DLD1 (cell line): ENCODE measurements around the gene TTC23.

ENCODE experiments used
- in situ Hi-C: cut with HindIII; loops from 2 replicates; pipeline ENCODE4 v1.10.0; 2017; ENCODE audit warnings: low sequenced_read_pairs

Gene TTC23

DNA sequence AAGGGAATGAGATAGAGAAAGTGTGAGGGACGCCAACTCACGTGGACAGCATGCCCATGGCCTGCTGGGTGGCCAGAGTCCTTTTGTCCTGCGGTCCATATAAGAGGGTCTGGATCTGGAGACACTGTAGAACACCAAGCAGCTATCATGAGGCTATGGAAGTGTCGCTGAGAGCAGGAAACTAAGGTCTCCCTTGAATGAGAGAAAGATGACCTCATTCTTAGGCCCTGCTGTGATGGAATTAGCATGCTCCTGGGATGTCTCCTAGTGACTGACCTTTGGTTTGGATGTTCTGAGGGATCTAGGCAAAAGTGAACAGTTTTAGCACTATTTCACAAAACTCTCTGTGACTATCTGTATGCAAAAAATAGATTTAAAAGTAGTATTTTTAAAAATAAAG, 110.1 kb downstream of the TTC23 start:
- in situ Hi-C loops: no loop called here

DNA sequence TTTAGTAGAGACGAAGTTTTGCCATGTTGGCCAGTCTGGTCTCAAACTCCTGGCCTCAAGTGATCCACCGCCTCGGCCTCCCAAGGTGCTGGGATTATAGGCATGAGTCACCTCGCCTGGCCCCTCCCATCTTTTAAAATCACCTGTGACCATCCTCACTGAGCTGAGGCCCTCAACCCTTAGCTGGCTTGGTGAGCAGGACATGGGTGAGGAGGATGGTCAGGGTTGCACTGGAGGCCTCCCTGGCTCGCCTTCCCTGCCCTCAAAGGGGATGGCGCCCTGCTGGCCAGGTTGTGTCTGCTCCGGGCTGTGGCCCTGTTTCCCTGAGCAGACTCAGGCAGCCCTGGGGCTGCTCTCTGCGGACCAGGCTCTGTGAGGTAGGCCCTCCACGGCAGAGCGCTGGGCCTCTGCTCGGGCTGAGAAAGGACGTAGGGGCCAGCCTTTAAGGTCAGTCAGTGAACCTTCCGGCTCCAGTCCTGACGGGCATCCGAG, 110.8 kb downstream of the TTC23 start:
- in situ Hi-C loops: no loop called here

DNA sequence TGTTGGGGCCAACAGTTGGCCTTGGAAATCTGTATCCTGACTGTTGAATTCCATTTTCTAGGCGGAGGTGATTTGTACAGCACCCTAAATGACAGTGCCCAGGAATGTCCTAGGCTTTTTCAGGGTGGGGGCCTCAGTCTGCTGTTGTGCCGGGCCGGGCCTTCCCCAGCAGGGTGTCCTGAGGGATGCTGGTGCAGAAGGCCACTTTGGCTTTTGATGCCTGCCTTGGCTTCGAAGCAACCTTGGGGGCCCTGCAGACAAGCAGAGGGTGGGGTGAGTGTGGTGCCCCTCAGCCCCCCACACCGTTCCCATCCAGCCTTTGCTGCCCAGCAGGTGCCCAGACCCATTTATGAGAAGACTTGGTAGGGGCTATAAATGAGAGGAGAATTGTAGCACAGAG, 111.5 kb downstream of the TTC23 start:
- in situ Hi-C loops: no loop called here

DNA sequence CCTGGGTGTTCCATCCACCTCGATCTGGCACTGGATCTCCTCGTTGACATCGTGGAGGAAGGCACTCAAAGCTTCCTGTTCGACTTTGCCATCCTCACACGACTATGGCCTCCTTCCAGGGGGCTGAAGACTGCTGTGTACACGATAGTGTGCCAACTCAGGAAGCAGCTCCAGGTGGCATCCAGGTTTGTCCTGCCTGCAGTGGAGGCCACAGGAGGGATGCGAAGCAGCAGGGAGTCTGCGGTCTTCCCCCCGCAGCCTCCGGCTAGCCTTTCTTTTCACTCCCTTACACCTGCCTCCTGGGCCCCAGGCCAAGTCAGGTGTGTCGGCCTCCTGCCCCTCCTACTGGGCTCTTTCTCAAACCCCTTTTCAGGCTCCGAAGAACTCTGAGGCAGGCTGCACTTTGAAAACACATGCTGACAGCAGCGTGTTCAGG, 112.3 kb downstream of the TTC23 start:
- in situ Hi-C loops: no loop called here

DNA sequence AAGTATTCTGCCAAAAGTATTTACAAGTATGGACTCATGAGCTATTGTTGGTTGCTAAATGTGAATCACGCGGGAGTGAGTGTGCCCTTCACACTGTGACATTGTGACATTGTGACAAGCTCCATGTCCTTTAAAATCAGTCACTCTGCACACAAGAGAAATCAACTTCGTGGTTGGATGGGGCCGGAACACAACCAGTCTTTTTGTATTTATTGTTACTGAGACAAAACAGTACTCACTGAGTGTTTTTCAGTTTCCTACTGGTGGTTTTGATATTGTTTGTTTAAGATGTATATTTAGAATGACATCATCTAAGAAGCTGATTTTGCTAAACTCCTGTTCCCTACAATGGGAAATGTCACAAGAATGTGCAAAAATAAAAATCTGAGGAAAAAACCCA, 114.2 kb downstream of the TTC23 start:
- in situ Hi-C loops: no loop called here

DNA sequence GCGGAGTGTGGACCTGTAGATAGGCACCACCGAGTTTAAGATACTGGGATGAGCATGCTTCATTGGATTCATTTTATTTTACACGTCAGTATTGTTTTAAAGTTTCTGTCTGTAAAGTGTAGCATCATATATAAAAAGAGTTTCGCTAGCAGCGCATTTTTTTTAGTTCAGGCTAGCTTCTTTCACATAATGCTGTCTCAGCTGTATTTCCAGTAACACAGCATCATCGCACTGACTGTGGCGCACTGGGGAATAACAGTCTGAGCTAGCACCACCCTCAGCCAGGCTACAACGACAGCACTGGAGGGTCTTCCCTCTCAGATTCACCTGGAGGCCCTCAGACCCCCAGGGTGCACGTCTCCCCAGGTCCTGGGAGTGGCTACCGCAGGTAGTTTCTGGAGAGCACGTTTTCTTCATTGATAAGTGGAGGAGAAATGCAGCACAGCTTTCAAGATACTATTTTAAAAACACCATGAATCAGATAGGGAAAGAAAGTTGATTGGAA, 115.0 kb downstream of the TTC23 start:
- in situ Hi-C loops: no loop called here

DNA sequence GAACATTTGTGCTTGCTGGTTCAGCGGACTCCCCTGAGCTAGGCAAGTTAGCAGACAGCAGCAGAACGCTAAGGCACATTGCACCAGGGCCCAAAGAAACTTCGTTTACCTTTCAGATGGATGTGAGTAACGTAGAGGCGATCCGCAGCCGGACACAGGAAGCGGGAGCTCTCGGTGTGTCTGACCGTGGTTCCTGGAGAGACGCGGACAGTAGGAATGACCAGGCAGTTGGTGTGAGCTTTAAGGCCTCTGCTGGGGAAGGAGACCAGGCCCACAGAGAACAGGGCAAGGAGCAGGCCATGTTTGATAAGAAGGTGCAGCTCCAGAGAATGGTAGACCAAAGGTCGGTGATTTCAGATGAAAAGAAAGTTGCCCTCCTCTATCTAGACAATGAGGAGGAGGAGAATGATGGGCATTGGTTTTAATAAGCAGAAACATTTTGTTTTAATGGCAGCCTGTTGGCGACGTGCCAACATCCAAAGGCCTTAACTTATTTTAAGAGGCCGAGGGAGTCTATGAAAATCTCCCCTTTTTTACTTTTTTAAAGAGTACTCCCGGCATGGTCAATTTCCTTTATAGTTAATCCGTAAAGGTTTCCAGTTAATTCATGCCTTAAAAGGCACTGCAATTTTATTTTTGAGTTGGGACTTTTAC, 116.6 kb downstream of the TTC23 start:
- in situ Hi-C loops: no loop called here

DNA sequence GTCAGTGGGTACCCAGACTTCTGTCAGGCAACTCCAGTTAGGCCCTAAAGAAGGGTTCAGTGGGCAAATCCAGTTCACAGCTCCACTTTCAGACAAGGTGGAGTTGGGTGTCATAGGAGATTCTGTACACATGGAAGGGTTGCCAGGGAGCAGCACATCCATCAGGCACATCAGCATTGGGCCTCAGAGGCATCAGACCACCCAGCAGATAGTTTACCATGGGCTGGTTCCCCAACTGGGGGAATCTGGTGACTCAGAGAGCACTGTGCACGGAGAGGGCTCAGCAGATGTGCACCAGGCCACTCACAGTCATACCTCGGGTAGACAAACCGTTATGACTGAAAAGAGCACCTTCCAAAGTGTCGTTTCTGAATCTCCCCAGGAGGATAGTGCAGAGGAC, 117.3 kb downstream of the TTC23 start:
- in situ Hi-C loops: no loop called here

DNA sequence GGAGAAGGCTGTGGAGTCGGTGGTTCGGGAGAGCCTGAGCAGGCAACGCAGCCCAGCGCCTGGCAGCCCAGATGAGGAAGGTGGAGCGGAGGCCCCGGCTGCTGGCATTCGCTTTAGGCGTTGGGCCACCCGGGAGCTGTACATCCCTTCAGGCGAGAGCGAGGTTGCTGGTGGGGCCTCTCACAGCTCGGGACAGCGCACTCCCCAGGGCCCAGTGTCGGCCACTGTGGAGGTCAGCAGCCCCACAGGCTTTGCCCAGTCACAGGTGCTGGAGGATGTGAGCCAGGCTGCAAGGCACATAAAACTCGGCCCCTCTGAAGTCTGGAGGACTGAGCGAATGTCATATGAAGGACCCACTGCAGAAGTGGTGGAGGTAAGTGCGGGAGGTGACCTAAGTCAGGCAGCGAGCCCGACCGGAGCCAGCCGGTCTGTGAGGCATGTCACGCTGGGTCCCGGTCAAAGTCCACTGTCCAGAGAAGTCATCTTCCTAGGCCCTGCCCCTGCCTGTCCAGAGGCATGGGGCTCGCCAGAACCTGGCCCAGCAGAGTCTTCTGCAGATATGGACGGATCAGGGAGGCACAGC, 117.8 kb downstream of the TTC23 start:
- in situ Hi-C loops: no loop called here

DNA sequence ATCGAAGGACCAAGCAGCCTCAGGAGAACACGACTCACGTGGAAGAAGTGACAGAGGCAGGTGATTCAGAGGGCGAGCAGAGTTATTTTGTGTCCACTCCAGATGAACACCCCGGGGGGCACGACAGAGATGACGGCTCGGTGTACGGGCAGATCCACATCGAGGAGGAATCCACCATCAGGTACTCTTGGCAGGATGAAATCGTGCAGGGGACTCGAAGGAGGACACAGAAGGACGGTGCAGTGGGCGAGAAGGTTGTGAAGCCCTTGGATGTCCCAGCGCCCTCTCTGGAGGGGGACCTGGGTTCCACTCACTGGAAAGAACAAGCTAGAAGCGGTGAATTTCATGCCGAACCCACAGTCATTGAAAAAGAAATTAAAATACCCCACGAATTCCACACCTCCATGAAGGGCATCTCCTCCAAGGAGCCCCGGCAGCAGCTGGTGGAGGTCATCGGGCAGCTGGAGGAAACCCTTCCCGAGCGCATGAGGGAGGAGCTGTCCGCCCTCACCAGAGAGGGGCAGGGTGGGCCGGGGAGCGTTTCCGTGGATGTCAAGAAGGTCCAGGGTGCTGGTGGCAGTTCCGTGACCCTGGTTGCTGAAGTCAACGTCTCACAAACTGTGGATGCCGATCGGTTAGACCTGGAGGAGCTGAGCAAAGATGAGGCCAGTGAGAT, 118.5 kb downstream of the TTC23 start:
- in situ Hi-C loops: no loop called here

DNA sequence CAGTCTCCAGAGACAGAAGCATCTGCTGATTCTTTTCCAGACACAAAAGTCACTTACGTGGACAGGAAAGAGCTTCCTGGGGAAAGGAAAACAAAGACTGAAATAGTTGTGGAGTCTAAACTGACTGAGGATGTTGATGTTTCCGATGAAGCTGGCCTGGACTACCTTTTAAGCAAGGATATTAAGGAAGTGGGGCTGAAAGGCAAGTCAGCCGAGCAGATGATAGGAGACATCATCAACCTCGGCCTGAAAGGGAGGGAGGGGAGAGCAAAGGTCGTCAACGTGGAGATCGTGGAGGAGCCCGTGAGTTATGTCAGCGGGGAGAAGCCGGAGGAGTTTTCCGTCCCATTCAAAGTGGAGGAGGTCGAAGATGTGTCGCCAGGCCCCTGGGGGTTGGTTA, 119.1 kb downstream of the TTC23 start:
- in situ Hi-C loops: no loop called here

DNA sequence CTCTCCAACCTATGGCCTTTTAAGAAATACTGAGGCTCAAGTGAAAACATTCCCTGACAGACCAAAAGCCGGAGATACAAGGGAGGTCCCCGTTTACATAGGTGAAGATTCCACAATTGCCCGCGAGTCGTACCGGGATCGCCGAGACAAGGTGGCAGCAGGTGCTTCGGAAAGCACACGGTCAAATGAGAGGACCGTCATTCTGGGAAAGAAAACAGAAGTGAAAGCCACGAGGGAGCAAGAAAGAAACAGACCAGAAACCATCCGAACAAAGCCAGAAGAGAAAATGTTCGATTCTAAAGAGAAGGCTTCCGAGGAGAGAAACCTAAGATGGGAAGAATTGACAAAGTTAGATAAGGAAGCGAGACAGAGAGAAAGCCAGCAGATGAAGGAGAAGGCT, 119.7 kb downstream of the TTC23 start:
- in situ Hi-C loops: no loop called here

DNA sequence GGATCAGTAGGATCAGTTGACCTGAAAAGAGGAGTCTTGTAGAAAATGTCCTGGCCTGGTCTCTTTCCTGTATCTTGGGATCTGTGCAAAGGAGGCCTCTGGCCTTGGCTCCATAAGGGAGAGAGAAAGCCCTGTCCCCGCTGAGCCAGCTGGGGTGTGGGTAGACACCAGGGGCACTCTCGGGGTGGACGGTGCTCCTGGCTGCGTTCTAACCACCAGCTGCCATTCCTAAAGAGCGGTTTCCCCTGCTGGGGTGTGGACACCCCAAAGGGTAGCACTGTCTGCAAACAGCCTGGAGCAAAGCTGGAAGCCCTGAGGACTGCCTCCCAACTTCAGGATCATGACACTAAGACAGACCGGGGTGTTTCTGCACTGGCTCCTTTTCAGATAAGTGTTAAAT, 121.0 kb downstream of the TTC23 start:
- in situ Hi-C loops: no loop called here

DNA sequence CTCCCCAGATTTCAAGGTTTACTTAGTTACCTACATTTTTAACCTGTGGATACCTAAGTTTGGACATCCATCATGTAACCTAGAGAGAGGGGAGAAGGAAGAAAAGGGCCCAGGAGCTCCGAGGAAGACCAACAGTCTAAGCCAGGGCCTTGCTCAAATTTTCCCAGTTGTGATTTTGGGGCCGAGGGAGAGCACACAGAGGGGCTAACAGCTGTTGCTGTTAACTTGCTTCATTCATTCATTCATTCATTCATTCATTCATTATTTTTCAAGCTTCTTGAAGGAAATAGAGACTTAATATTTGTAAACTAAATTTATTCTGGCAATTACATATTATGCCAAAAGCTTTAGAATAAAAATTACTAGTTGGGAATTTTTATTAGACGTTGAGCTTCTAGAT, 121.6 kb downstream of the TTC23 start:
- in situ Hi-C loops: no loop called here

DNA sequence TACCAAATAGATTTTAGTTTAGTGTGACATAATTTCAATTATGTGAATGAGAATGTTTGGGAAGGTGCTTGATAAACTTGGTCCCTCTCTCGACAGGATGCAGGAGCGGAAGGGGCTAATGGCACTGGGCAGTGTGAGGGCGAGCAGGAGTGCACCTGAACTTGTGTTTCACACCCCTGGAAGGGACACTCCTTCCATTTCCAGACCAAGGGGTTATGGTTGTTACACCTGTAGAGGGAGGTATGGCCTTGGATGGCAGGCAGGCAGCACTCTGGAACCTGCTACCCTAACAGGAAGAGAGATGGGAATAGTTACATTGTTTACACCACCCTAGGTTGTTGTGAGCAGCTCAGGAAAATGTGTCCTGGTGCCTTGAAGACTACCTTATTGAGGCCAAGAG, 122.5 kb downstream of the TTC23 start:
- in situ Hi-C loops: no loop called here

DNA sequence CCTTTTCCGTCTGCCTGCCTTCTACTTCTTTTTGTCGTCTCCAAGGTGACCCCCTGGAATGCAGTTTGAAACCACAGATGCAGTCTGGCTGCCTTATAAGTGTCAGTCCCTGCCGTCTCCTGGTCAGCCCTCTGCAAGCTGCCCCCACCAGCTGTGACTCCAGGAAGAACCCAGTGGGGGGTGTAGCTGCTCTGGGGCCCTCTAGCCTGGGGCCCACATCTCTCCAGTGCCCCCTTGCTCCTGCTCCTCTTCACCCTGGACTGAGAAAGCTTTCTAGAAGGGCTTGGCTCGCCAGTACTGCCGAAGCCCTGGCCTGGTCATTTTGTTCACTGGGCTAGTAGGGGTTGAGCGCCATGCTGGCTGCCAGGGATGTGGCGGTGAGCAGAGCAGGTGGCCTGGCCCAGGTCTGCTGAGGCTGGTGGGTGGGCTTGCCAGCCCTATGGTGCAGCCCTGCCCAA, 123.2 kb downstream of the TTC23 start:
- in situ Hi-C loops: no loop called here

DNA sequence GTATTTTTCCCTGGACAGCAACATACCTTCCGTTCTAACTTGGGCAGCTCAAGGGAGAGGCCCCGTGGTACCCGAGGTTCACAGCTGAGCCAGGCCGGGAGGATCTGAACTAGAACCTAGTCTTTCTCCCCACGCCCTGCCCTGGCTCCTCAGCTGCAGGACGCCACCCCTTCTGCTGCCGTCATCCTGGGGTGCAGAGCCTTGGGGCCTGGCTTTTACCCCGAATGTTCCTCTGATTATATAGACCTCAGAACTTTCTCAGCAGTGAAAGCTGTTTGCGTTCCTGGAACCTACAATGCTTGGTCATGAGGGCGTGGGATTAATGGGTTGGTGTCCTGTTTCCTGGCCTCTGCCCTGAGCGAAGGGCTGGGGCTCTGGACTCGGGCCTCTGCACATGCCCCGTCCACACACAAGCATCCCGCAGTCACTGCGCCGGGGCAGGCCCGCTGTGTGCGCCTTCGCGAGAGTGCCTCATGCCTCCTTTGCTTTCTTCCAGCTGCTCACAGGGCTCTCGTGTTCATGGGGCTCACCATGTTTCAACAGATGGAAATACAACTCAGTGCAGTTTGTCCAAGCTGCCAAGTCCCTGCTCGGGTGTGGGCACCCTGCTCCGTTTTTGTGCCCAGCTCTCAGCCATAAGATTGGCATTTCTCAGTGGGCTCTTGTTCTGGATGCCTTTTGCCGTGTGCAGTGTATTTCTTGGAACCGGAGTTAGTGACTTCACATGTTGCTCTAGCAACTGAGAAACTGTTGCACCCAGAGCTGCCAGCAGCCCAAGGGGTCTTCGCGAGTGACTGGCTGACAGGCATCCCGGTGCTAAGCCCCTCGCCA, 124.1 kb downstream of the TTC23 start:
- in situ Hi-C loops: no loop called here

DNA sequence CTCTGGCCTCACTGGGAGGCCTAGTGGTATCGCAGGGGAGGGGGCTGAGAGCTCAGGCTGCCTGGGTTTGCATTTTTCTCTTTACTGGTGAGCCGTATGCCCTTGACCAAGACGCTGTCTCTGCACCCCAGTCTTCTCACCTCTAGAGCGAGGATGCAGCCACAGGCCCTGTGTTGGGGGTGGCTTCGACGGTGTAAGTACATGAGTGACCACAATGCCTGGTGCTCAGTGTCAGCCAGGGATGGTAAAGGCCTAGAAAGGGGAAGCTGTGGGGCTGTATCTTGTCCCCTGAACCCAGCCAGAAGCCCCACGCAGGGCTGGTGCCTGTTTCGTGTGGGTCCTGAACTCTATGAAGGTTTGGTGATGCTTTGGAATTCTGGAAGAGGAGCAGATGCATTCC, 124.7 kb downstream of the TTC23 start:
- in situ Hi-C loops: no loop called here

DNA sequence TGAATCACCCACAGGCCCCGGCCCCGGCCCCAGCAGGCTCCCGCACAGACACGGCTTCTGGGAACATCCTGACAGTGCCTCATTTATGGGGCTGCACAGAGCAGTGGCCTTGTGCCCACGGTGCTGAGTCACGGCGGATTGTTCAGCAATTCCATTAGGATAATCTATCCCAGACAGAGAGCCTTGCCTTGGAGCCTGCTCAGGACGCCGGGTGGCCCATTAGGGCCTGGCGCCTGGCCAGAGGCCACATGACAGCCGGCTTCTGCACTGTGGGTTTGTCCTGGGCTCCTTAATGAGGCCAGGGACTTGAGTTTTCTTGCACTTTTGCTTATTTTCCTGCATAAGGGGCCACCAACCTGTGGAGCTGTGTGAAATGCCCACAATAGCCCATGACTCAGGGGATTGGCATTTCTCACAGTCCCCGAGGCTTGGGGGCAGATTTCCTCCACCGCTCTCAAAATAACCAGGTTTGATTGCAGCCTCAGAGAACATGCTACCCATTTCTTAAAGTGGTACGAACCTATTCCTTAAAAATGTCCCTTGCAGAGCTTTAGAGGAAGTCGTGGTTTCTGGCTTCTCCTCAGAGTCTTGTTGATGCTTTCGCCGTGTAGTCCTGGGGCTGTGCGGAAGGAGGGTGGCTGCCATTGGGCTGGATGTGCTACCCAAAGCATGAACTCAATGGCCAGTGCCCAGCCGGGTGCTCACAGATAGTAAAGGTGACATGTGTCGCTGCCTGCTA, 125.5 kb downstream of the TTC23 start:
- in situ Hi-C loops: no loop called here
